Fibroblast of lung (primary cell): ENCODE data around the gene KRT85.

Experiments used
- EZH2 ChIP-seq: IDR thresholded peaks from 2 replicates; pipeline ENCODE4 v1.5.1; 2012; ENCODE audit warnings: low read length, control low read depth, mild to moderate bottlenecking; ENCODE audit errors: missing control alignments
- TF ChIP-seq, protein P1 (sequence below), 2 donors: IDR thresholded peaks in 1 of 2; conservative IDR thresholded peaks in 1 of 2; 1 replicate in 1 of 2; 2 replicates in 1 of 2; pipeline ENCODE4 v1.5.1; 2011 to 2012; ENCODE audit warnings: low read length in 2 of 2, control low read depth in 1 of 2, inconsistent platforms in 1 of 2, low read depth in 1 of 2, mild to moderate bottlenecking in 1 of 2

DNA sequence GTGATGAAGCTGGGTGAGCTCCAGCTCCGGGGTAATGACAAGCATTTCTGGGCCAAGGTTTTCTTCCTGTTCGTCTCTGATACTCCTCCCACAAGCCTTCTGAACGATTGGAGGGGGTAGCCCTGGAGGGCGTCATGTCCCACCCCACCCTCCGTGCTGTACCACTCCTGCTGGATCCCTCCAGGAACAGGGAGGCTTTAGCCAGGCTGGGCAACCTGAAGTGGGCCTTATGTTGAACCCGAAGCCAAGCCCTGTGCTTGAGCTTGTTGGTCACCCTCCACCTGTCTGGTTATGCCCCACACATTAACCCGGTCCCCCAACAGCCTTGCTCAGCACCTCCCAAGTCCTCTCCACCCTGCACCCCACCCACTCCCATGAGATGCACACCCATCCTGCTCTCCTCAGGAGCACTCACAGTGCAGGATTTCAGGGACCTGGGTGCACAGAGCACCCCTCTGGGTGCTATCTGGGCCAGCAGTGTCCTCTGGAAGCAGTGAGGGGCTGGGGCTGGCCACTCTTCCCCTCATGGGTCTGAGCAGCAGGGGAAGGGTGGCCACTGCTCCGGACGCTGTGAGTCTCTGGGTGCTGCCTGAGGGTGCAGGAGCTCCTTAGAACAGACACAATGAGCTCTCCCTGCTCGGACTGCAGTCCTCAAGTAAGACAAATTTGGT is 39.3 kb downstream of the KRT85 start:
- TF ChIP-seq, protein P1, sequence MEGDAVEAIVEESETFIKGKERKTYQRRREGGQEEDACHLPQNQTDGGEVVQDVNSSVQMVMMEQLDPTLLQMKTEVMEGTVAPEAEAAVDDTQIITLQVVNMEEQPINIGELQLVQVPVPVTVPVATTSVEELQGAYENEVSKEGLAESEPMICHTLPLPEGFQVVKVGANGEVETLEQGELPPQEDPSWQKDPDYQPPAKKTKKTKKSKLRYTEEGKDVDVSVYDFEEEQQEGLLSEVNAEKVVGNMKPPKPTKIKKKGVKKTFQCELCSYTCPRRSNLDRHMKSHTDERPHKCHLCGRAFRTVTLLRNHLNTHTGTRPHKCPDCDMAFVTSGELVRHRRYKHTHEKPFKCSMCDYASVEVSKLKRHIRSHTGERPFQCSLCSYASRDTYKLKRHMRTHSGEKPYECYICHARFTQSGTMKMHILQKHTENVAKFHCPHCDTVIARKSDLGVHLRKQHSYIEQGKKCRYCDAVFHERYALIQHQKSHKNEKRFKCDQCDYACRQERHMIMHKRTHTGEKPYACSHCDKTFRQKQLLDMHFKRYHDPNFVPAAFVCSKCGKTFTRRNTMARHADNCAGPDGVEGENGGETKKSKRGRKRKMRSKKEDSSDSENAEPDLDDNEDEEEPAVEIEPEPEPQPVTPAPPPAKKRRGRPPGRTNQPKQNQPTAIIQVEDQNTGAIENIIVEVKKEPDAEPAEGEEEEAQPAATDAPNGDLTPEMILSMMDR (conservative IDR thresholded peaks at IDR 0.05 in 1 of 2, IDR thresholded peaks at IDR 0.05 in 1 of 2; ENCODE audit: low read depth in 1 of 2, low read length in 2 of 2), result no peak
- no peak for TF ChIP-seq EZH2
